HG02852 (cell line): ENCODE data around the gene MYO5A.
A peak's percentile ranks its signal among the peaks of the same experiment; 100 is the strongest.

Experiments used
- ATAC-seq: cut with Tn5 transposase; IDR thresholded peaks from one replicate; pipeline ENCODE4 v1.9.1; 2021; ENCODE audit warnings: mild to moderate bottlenecking, moderate library complexity; ENCODE audit not compliant: unreplicated experiment

MYO5A gene

GRCh38 chr15:52378746-52379394 lies 149.8 kb downstream of the MYO5A start:
- peak; percentile 62 for ATAC-seq

- no peak for ATAC-seq
These were observed 158.7 kb downstream of the MYO5A start for GRCh38 chr15:52370010-52370409.

- ATAC-seq, result no peak
These were observed 159.2 kb downstream of the MYO5A start for GRCh38 chr15:52369455-52369854.

GRCh38 chr15:52369030-52369429 lies 159.7 kb downstream of the MYO5A start:
- no peak for ATAC-seq

- ATAC-seq, result no peak
These were observed 160.3 kb downstream of the MYO5A start for GRCh38 chr15:52368402-52368801.

GRCh38 chr15:52362497-52362896 lies 166.2 kb downstream of the MYO5A start:
- no peak for ATAC-seq

GRCh38 chr15:52361975-52362494 lies 166.6 kb downstream of the MYO5A start:
- ATAC-seq, result no peak

- no peak for ATAC-seq
These were observed 167.2 kb downstream of the MYO5A start for GRCh38 chr15:52361494-52361893.

- no peak for ATAC-seq
These were observed 168.2 kb downstream of the MYO5A start for GRCh38 chr15:52360229-52361203.

GRCh38 chr15:52359722-52360121 lies 169.0 kb downstream of the MYO5A start:
- ATAC-seq, result no peak

GRCh38 chr15:52357949-52358348 lies 170.7 kb downstream of the MYO5A start:
- no peak for ATAC-seq

GRCh38 chr15:52352086-52352485 lies 176.6 kb downstream of the MYO5A start:
- ATAC-seq, result no peak

- no peak for ATAC-seq
These were observed 177.3 kb downstream of the MYO5A start for GRCh38 chr15:52351206-52351908.

- ATAC-seq, result no peak
These were observed 178.3 kb downstream of the MYO5A start for GRCh38 chr15:52350423-52350822.

- ATAC-seq, result no peak
These were observed 179.5 kb downstream of the MYO5A start for GRCh38 chr15:52349052-52349700.

GRCh38 chr15:52348056-52348745 lies 180.5 kb downstream of the MYO5A start:
- ATAC-seq, result no peak

GRCh38 chr15:52344592-52344991 lies 184.1 kb downstream of the MYO5A start:
- no peak for ATAC-seq

GRCh38 chr15:52343831-52344230 lies 184.8 kb downstream of the MYO5A start:
- no peak for ATAC-seq

- no peak for ATAC-seq
These were observed 188.6 kb downstream of the MYO5A start for GRCh38 chr15:52340093-52340492.

- ATAC-seq, result no peak
These were observed 189.8 kb downstream of the MYO5A start for GRCh38 chr15:52338891-52339290.
